Measurements from ENCODE around the gene ASF1B.

ASF1B gene

DNA sequence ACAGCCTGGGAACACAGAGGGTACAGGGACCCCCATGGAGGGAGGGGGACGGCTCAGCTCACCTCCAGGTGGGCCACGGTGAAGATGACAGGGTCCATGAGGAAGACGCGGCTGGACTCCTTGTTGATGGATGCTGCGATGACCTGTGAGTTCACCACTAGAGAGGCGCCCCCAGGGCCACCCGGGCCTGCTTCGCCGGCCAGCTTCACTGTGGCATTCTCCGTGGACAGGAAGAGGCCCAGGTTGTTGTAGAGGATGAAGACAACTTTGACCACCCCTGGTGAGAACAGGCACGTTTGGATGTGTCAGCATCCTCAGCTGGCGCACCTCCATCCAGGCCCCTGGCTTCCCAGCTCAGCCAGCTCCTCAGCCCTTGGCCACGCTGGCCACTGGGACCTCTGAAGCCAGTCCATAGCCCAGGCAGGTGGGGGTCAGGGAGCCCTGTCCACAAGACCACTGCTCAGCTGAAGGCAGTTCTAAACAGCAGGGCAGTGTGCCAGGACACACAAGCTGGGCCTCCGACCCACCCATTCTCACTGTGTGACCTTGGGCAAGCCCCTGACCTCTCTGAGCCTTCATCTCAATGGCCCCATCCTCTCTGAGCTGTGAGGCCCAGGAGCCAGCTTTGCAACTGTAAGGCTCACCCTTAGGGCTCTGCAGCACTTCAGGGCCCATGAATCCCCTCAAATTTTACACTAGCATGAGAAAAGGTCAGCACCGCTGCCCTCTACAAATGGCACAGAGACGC lies 22.1 kb upstream of the ASF1B start:
- Histone ChIP-seq H3K27me3 (ENCODE audit: insufficient read depth, low read length) (no peaks in the 10 kb centered on the region), H3K27ac (ENCODE audit: low read length) (no peak overlapping the region), H3K4me3 (ENCODE audit: low read length) (no peak overlapping the region), H3K9ac (ENCODE audit: low read depth, low read length) (no peak overlapping the region), H3K36me3 (ENCODE audit: insufficient read depth, low read depth, low read length) (peaks cover 77% of the 10 kb centered on the region), H3K9me3 (ENCODE audit: insufficient read depth, low read depth, low read length) (no peaks in the 10 kb centered on the region), H3K4me1 (ENCODE audit: insufficient read depth, low read length) (no peaks in the 10 kb centered on the region)

DNA sequence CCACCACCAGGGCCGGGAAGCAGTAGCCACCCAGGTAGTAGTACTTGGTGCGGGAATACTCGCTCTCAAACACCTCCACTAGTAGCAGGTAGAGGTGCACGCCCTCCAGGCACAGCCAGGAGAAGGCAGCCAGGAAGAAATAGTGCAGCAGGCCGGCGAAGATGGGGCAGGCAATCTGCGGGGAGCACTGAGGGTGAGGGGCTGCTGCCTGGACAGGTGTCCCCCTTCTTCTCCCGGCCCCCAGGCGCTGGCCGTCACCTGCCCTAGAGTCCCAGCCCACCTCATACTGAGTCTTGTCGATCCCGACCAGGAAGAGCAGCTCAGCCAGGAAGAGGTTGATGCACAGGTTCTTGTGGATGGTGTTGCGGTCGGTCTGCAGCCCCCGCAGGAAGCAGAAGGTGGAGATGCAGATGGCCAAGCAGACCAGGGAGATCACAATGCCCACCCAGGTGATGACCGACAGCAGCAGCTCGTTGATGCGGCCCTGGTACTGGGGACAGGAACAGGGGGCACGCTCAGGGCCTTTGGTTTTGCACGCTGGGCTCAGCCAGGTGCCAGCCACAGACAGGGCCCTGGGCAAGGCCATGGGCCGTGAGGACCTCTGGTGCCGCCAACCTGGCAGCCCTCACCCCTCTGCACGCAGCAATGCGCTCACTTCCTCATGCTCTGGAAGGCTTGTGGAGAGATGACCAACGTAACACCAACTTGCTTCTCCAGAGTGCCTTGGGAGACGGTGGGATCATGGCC lies 20.8 kb upstream of the ASF1B start:
- H3K9ac ChIP-seq (ENCODE audit: low read depth, low read length), result no peak overlapping the region; the same call in 1 of the 2 replicates
- H3K4me3 ChIP-seq (ENCODE audit: low read length), result no peak overlapping the region
- no peaks in the 10 kb centered on the region for H3K27me3 ChIP-seq (ENCODE audit: insufficient read depth, low read length)
- peaks cover 75% of the 10 kb centered on the region for H3K36me3 ChIP-seq (ENCODE audit: insufficient read depth, low read depth, low read length)
- no peaks in the 10 kb centered on the region for H3K9me3 ChIP-seq (ENCODE audit: insufficient read depth, low read depth, low read length)
- H3K4me1 ChIP-seq (ENCODE audit: insufficient read depth, low read length), result no peaks in the 10 kb centered on the region
- no peak overlapping the region for H3K27ac ChIP-seq (ENCODE audit: low read length)

DNA sequence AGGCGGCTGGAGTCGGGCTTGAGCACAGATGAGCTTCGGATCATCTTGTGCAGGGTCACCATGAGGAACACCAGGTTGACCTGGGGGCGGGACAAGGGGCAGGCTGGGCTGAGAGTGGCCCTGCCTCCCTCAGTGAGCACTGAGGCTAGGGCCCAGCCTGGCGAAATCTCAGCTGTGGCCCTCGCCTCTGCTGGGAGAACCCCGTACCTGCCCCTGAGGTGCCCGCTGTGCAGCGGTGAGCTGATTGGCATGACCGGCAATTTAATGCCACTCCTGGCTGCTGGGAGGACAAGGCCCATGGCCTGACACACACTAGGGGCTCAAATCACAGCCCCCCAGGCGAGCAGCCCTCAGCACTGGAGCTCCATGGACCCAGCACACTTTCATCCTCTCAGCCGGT lies 19.7 kb upstream of the ASF1B start:
- no peak overlapping the region for H3K27ac ChIP-seq (ENCODE audit: low read length)
- no peaks in the 10 kb centered on the region for H3K27me3 ChIP-seq (ENCODE audit: insufficient read depth, low read length)
- H3K9ac ChIP-seq (ENCODE audit: low read depth, low read length), result no peak overlapping the region
- no peak overlapping the region for H3K4me3 ChIP-seq (ENCODE audit: low read length)
- peaks cover 76% of the 10 kb centered on the region for H3K36me3 ChIP-seq (ENCODE audit: insufficient read depth, low read depth, low read length)
- H3K4me1 ChIP-seq (ENCODE audit: insufficient read depth, low read length), result no peaks in the 10 kb centered on the region
- no peaks in the 10 kb centered on the region for H3K9me3 ChIP-seq (ENCODE audit: insufficient read depth, low read depth, low read length)

DNA sequence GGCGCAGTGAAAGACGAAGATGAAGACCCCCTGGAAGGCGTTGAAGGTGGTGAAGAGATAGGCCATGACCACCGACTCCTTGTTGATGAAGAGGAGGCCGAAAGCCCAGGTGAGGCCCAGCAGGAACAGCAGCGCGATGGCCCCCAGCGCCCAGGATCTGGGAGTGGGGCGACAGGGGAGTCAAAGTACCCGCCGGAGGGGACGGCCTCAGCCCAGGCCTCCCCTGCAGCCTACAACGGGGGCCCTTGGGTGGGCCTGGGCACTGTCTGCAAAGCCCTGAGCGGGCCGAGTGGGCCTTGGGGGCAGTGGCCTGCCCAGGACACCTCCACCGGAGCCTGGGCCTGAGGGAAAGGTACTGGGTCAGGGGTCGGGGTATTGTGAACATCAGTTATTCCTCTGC lies 19.0 kb upstream of the ASF1B start:
- H3K4me1 ChIP-seq (ENCODE audit: insufficient read depth, low read length), result no peaks in the 10 kb centered on the region; the same call in 1 of the 2 replicates
- H3K36me3 ChIP-seq (ENCODE audit: insufficient read depth, low read depth, low read length), result peaks cover 80% of the 10 kb centered on the region
- no peaks in the 10 kb centered on the region for H3K9me3 ChIP-seq (ENCODE audit: insufficient read depth, low read depth, low read length)
- H3K27me3 ChIP-seq (ENCODE audit: insufficient read depth, low read length), result no peaks in the 10 kb centered on the region
- no peak overlapping the region for H3K27ac ChIP-seq (ENCODE audit: low read length)
- no peak overlapping the region for H3K4me3 ChIP-seq (ENCODE audit: low read length)
- H3K9ac ChIP-seq (ENCODE audit: low read depth, low read length), result no peak overlapping the region

DNA sequence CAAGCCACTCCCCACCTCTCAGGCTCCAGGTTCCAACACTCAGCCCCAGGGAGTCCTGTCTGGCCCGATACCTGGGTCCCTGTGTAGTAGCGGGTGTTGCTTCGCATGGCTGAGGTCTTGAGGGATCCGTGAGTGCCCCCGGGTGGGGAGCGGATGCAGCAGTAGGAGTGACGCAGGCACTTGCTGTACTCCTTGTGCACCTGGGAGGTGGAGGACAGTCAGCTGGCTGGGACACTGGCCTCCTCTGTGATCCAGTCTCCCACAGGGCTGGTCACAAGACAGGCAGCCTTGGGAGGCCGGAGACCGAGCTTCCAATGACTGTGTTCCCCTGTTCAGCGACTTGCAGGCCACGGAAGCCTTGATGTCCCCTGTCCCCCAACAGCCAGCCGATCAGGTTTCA lies 16.3 kb upstream of the ASF1B start:
- Histone ChIP-seq H3K4me3 (ENCODE audit: low read length) (no peak overlapping the region), H3K27me3 (ENCODE audit: insufficient read depth, low read length) (no peaks in the 10 kb centered on the region), H3K9me3 (ENCODE audit: insufficient read depth, low read depth, low read length) (no peaks in the 10 kb centered on the region), H3K9ac (ENCODE audit: low read depth, low read length) (no peak overlapping the region), H3K4me1 (ENCODE audit: insufficient read depth, low read length) (peaks cover 4% of the 10 kb centered on the region; the same call in 1 of the 2 replicates), H3K36me3 (ENCODE audit: insufficient read depth, low read depth, low read length) (peaks cover 59% of the 10 kb centered on the region), H3K27ac (ENCODE audit: low read length) (no peak overlapping the region)

DNA sequence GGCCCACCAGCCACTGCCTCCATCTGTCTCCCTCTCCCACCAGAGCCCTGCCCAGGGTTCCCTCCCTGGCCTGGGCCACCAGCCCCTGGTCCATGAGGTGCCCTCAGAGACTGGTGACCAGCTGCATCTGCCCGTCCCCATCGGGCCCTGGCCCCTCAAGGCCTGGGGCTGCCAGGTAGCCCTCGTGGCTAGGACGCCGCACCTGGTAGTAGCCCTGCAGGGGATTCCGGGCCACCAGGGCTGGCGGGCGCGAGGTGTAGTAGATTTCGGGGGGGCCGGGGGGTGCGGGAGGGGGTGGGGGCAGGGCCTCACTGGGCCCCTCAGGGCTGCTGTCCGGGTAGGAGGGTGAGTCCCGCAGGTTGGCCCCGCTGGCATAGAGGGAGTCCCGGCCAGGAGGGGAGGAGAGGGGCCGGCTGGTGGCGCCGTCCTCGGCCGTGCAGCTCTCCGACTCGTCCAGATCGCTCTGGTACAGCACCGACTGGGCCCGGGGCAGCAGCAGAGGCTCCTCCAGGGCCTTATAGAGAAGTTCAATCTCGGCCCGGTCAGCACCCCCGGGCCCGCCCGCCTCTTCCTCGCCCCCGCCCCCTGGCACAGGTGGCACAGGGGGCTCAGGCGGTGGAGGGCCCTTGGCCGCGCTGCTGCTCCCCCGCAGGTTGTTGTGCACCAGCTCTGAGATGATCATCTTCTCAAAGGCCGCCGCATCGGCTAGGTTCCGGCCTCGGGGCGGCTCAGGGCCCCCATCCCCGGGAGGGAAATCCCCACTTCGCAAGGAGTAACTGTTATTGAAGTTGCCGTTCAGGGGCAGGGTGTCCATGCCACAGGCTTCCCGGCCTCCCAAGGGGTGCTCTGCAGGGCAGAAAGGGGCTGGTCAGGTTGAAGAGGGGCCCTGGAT lies 14.6 kb upstream of the ASF1B start:
- Histone ChIP-seq H3K9ac (ENCODE audit: low read depth, low read length) (no peak overlapping the region), H3K4me1 (ENCODE audit: insufficient read depth, low read length) (peaks cover 4% of the 10 kb centered on the region; the same call in 1 of the 2 replicates), H3K36me3 (ENCODE audit: insufficient read depth, low read depth, low read length) (peaks cover 43% of the 10 kb centered on the region), H3K27ac (ENCODE audit: low read length) (no peak overlapping the region), H3K9me3 (ENCODE audit: insufficient read depth, low read depth, low read length) (no peaks in the 10 kb centered on the region), H3K4me3 (ENCODE audit: low read length) (no peak overlapping the region), H3K27me3 (ENCODE audit: insufficient read depth, low read length) (no peaks in the 10 kb centered on the region)

DNA sequence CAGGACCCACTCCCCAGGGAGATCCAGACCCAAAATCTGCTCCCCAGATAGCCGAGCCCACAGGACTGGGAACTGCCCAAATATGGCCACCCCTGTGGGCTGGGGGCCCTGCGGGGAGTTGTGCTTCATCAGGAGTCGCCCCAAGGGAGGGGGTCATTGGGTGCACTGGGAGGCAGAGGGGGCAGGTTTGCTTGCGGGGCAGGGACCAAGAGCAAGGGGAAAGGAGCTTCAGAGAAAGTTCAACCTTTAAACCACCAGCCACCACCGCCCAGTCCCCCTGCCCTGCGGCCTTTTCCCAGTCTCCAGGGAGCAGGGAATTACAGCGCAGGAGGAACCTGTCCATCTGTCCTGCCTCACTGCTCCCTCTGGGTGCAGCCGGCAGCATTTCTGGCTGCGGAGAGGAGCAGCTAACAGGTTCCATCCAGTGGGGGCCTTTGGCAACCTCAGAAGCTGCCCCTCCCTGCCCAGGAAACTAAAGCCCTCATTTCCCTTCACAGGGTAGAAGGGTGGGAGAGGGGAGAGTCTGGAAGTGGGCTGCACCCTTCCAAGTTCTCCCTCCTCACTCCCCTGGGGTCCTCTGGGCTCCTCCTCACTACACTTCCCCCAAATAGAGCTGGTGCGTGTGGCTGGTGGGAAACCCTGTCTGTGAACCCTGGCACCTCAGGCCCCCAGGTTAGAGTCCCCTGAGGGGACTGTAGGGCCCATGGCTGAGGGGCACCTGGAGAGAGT lies 13.8 kb upstream of the ASF1B start:
- Histone ChIP-seq H3K27ac (ENCODE audit: low read length) (no peak overlapping the region), H3K36me3 (ENCODE audit: insufficient read depth, low read depth, low read length) (peaks cover 37% of the 10 kb centered on the region), H3K4me1 (ENCODE audit: insufficient read depth, low read length) (peaks cover 4% of the 10 kb centered on the region; the same call in 1 of the 2 replicates), H3K9me3 (ENCODE audit: insufficient read depth, low read depth, low read length) (no peaks in the 10 kb centered on the region), H3K9ac (ENCODE audit: low read depth, low read length) (no peak overlapping the region), H3K27me3 (ENCODE audit: insufficient read depth, low read length) (no peaks in the 10 kb centered on the region), H3K4me3 (ENCODE audit: low read length) (no peak overlapping the region)

DNA sequence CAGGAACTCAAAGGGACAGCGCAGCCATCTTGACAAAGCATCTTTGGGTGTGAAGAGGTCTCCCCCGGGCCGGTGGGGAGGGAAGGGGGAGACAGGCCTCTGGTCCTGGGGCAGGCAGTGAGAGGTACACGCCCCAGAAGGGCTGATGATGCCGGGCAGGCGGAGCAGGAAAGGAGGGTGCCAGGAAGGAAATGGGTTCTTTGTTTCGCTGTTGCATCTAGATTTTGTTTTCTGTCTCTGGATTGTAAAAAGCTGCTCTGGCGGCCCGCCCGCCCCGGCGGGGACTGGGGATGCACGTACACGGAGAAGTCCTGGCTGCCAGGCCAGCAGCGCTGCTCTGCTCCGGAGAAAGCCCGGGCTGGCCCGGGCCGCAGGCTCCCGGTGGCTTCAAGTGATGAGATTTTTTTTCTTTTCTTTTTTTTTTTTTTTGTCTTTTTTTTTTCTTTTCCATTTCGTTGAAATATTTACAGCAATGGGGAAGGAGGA lies 13.2 kb upstream of the ASF1B start:
- no peaks in the 10 kb centered on the region for H3K27me3 ChIP-seq (ENCODE audit: insufficient read depth, low read length)
- no peak overlapping the region for H3K27ac ChIP-seq (ENCODE audit: low read length)
- H3K4me1 ChIP-seq (ENCODE audit: insufficient read depth, low read length), result peaks cover 4% of the 10 kb centered on the region; the same call in 1 of the 2 replicates
- peaks cover 31% of the 10 kb centered on the region for H3K36me3 ChIP-seq (ENCODE audit: insufficient read depth, low read depth, low read length)
- H3K9me3 ChIP-seq (ENCODE audit: insufficient read depth, low read depth, low read length), result no peaks in the 10 kb centered on the region
- no peak overlapping the region for H3K9ac ChIP-seq (ENCODE audit: low read depth, low read length)
- H3K4me3 ChIP-seq (ENCODE audit: low read length), result no peak overlapping the region

DNA sequence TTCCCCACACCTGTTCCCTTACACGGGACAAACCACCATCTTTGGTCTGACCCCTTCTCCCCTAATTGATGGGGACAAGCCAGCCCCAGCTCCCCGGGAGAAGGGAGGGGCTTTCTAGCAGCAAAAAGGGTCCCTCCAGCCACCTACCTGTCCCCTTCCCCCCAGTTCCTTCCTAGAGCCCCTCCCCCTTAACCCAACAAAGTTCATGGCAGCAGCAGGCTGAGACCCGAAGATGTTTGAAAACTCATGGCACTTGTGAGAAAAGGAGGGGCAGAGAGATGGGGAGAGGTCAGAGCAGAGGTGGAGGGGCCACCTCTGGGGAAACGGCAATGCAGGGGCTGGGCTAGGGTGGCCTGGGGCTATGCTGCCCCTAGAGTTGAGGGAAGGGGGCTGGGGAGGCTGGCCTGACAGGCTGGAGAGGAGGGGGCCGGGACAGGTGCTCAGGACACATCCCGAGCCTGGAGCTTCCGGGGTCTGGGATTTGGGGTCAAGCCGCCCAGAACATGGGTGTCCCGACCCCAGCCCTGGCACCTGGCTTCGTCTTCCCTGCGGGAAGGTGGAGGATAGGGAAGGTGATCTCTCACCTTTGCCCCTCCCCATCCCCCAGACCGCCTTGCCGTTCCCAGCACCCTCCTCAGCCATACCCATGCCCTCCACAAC lies 12.5 kb upstream of the ASF1B start:
- Histone ChIP-seq H3K4me1 (ENCODE audit: insufficient read depth, low read length) (peaks cover 4% of the 10 kb centered on the region; the same call in 1 of the 2 replicates), H3K9me3 (ENCODE audit: insufficient read depth, low read depth, low read length) (no peaks in the 10 kb centered on the region), H3K36me3 (ENCODE audit: insufficient read depth, low read depth, low read length) (peaks cover 25% of the 10 kb centered on the region), H3K27me3 (ENCODE audit: insufficient read depth, low read length) (no peaks in the 10 kb centered on the region), H3K9ac (ENCODE audit: low read depth, low read length) (0 out of 2 replicates have a peak overlapping the region, but pooled peaks have one; percentile 15), H3K27ac (ENCODE audit: low read length) (no peak overlapping the region), H3K4me3 (ENCODE audit: low read length) (no peak overlapping the region; the same call in 1 of the 2 replicates)

DNA sequence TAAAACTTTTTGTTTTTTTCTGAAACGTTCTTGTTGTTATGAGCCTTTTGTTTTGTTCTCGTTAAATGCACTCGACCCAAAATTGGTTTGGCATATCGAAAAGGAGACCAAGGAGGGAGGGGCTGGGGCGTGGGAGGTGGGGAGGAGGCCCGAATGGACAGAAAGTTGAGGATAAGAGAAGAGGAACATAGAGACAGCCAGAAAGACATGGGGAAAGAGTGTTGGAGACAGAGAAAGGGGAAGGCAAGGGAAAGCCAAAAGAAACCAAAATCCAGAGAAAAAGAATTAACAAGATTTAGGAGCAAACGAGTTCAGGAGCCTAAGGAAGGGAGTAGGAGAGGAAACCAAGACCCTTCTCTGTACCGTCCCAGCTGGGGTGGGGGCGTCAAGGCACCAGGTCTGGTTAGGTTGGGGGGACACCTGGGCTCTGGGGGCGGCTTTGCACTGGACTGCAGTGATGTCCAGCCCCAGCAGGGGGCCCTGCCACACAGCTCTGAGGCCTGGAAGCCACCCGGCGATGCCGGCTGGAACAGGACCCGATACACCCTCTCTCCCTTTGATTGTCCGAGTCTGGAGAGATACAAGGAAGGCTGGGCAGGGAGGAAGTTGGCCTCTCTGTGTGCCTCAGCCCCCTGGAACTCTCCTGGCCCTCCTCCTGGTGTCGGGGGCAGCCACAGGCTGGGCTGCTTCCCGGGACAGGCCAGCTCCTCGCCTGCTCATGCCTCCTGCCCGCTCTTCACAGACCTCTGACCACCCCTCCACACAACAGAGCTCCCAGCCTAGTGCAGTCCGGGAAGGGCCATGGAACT lies 11.6 kb upstream of the ASF1B start:
- Histone ChIP-seq H3K4me3 (ENCODE audit: low read length) (no peak overlapping the region; the same call in 1 of the 2 replicates), H3K4me1 (ENCODE audit: insufficient read depth, low read length) (peaks cover 4% of the 10 kb centered on the region; the same call in 1 of the 2 replicates), H3K9me3 (ENCODE audit: insufficient read depth, low read depth, low read length) (no peaks in the 10 kb centered on the region), H3K27ac (ENCODE audit: low read length) (no peak overlapping the region), H3K27me3 (ENCODE audit: insufficient read depth, low read length) (no peaks in the 10 kb centered on the region), H3K9ac (ENCODE audit: low read depth, low read length) (0 out of 2 replicates have a peak overlapping the region, but pooled peaks have one; percentile 15), H3K36me3 (ENCODE audit: insufficient read depth, low read depth, low read length) (peaks cover 22% of the 10 kb centered on the region)

Data from iPS-20b (cell line).